Urinary bladder (tissue), 4 donors: Measurements from ENCODE around the gene MYH10. TPM values are rescaled to one million over a fixed set of nuclear protein-coding genes. Genes with fewer than 3 reads are reported as not detected.

Experiments
- DNase-seq: peaks from one replicate; pipeline ENCODE4 v3.0.0-alpha.2; 2015; ENCODE audit errors: extremely low spot score
- H3K27ac ChIP-seq: one replicate; pipeline ENCODE4 v1.5.1; 2013; ENCODE audit warnings: low read depth, mild to moderate bottlenecking, moderate library complexity
- H3K36me3 ChIP-seq: one replicate; pipeline ENCODE4 v1.6.1; 2013; ENCODE audit warnings: mild to moderate bottlenecking, moderate library complexity; ENCODE audit not compliant: insufficient read depth
- H3K4me1 ChIP-seq: one replicate; pipeline ENCODE4 v1.6.1; 2013; ENCODE audit warnings: mild to moderate bottlenecking, moderate library complexity; ENCODE audit not compliant: insufficient read depth
- H3K4me3 ChIP-seq: one replicate; pipeline ENCODE4 v1.5.1; 2013; ENCODE audit warnings: low read depth, low read length
- WGBS: extraction: QIAGEN DNeasy Blood & Tissue Kit; methylation state at CpG from one replicate; pipeline ENCODE4 v1.1.7; 2013; 5-methylcytosine and 5-hydroxymethylcytosine counted together
- polyA plus RNA-seq: library from polyadenylated mRNA; stranded (reverse); fragments of 200-250 nt; gene quantifications from one replicate; pipeline ENCODE4 v1.2.3, GENCODE V29; 2013
- total RNA-seq: library from RNA; depleted of rRNA; stranded (reverse); fragments of >200 nt; gene quantifications from one replicate; pipeline ENCODE4 v1.2.3, GENCODE V29; 2014
- donor health status: healthy with polysubstance abuse.
- donor health status: healthy.

Gene MYH10
- total and polyA plus RNA-seq, 2 donors: 21.5 to 152 TPM

DNA sequence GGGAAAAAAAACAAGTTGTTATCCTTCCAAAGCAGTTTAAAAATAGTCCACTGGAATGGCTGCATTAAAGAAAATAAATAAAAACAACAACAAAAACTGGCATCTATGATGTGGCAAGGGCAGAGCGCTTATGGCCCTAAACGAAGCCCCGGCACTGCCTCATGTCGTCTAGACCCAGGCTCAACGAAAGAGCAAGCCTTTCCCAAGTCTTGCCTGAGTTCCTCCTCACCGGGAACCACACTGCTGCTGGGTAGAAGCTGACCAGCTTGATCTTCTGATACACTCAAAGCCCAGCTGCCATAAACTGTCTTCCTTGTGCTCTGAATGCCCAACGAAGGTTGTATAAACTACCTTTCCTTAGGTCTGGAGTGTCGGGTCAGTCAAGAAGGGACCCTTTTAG, 157.9 kb downstream of the MYH10 start:
- 87% methylated on average over 8 of the region's 8 CpGs for WGBS
- Histone ChIP-seq H3K27ac (no peak overlapping the region), H3K4me3 (no peak overlapping the region), H3K36me3 (peaks cover 3% of the 10 kb centered on the region), H3K4me1 (no peaks in the 10 kb centered on the region)
- DNase-seq: no peak

DNA sequence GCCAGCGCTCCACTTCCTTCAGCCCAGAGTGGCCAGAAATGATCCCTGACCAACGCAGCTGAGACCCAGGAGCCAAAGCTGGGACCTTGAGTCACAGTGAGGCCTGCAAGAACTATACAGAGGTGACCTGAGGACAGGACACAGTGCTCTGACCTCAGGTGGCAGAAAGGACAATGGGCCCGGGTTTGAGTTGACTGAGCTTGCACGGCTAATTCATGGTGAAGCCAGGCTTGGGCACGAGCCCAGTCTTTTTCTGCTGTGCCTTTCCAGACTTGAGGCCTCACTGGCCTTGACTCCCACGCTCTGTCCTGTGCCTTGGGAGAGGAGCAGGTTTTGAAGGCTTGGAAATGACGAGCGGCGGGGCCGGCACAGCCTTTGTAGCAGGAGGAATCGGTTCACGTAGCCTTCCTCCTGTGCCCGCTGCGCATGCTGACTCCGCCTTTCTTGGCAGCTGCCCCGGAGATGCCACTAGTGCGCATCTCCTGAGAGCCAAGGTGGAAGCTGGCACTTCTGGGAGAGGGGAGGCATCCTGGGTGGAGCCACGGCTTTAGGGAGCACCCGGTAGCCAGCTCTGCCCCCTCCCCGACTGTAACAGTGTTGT, 160.0 kb downstream of the MYH10 start:
- Histone ChIP-seq H3K4me3 (no peak overlapping the region), H3K4me1 (peaks cover 1% of the 10 kb centered on the region), H3K27ac (no peak overlapping the region), H3K36me3 (peaks cover 3% of the 10 kb centered on the region)
- 69% methylated on average over 20 of the region's 20 CpGs for WGBS
- no peak for DNase-seq

GRCh38 chr17:8469964-8470363, 160.6 kb downstream of the MYH10 start:
- no peak overlapping the region for H3K4me3 ChIP-seq
- DNase-seq: no peak
- peaks cover 2% of the 10 kb centered on the region for H3K36me3 ChIP-seq
- peaks cover 1% of the 10 kb centered on the region for H3K4me1 ChIP-seq
- H3K27ac ChIP-seq: no peak overlapping the region
- WGBS: 61% methylated on average over 12 of the region's 12 CpGs

DNA sequence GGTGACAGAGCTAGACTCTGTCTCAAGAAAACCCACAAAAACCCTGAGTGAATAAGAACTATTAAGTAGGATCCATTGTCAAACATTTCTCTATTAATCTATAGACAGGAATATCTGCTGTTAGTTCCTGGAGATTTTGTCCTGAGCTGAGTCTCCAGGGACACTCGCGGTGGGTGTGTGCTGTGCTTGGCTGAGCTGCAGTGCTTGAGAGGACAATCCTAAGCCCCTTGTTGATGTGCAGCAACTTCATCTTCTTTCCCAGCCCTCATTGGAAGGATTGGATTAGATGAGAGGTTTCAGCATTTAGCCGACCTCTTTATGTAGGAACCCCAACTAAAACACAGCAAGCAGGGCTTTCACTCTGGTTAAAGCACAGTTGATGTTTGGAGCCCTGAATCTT, 161.5 kb downstream of the MYH10 start:
- 79% methylated on average over 3 of the region's 3 CpGs for WGBS

GRCh38 chr17:8468127-8468526, 162.4 kb downstream of the MYH10 start:
- 66% methylated on average over 9 of the region's 9 CpGs for WGBS
- Histone ChIP-seq H3K27ac (peak overlapping the region; percentile 39), H3K36me3 (no peaks in the 10 kb centered on the region), H3K4me1 (peaks cover 1% of the 10 kb centered on the region), H3K4me3 (no peak overlapping the region)
- DNase-seq: no peak

More for the DNA sequence above, 161.5 kb downstream of the MYH10 start:
- no peak overlapping the region for H3K4me3 ChIP-seq
- H3K4me1 ChIP-seq: peaks cover 1% of the 10 kb centered on the region
- no peak for DNase-seq
- no peak overlapping the region for H3K27ac ChIP-seq
- H3K36me3 ChIP-seq: no peaks in the 10 kb centered on the region

DNA sequence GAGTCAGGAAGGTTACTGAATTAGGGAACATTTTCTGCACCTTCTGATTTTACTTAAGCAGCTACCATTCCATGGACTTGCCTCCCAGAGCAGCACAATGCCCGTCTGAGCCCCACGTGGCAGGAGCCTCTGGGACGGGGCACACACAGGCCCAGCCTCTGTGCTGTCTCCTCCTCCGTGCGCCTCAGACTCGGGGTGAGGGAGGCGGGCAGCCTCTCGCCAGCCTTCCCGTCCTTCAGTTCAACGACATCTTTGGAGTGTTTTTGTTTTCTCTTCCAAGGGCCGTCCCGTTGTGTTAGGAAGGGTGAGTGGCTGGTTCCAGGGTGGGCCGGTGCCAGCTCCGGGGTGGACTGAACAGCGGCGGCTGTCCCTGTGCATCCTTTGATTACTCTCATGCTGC, 163.0 kb downstream of the MYH10 start:
- WGBS: 62% methylated on average over 16 of the region's 16 CpGs
- H3K27ac ChIP-seq: peak overlapping the region; percentile 2
- H3K4me3 ChIP-seq: no peak overlapping the region
- H3K4me1 ChIP-seq: peaks cover 1% of the 10 kb centered on the region
- DNase-seq: no peak
- H3K36me3 ChIP-seq: no peaks in the 10 kb centered on the region

- Histone ChIP-seq H3K4me3 (no peak overlapping the region), H3K27ac (no peak overlapping the region), H3K4me1 (peaks cover 1% of the 10 kb centered on the region), H3K36me3 (no peaks in the 10 kb centered on the region)
- 91% methylated on average over 21 of the region's 21 CpGs for WGBS
- no peak for DNase-seq
Observed at GRCh38 chr17:8466873-8467272, 163.7 kb downstream of the MYH10 start.

DNA sequence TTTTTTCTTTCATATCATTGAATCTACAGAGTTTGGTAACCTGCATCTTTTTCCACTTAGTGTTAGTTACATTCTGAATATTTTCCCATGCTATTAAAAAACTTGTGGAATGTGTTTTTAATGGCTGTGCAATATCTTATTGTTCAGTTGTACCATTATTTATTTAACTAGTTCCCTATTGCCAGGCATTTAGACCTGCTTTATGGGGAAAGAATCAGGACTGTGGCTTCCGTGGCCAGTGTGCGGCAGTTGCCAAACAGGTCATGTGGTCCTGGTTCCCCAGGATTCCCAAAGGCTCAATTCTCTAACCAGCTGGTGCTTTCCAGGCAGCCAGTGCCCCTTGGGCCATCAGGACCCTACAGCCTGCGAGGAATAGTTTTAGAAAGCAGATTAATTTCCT, 164.1 kb downstream of the MYH10 start:
- peaks cover 1% of the 10 kb centered on the region for H3K4me1 ChIP-seq
- H3K36me3 ChIP-seq: no peaks in the 10 kb centered on the region
- 77% methylated on average over 3 of the region's 3 CpGs for WGBS
- no peak overlapping the region for H3K4me3 ChIP-seq
- DNase-seq: no peak
- no peak overlapping the region for H3K27ac ChIP-seq

DNA sequence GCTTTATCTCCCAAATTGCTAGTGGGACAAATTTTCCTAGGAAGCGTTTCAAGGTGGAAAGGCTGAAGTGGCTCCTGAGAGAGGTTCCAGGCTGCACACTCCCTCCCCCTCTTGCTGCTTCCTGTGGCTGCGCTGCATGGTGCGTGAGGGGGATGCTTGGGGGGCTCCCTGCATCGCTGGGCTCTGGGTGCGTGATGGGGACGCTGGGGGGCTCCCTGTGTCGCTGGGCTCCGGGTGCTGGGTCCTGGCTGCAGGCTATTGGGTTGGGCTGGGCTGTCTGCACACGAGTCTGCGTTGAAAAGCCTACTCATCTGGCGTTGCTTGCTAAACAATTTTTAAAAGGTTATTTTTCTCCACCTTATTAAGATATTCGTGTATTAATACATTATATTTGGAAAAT, 164.8 kb downstream of the MYH10 start:
- no peaks in the 10 kb centered on the region for H3K36me3 ChIP-seq

DNA sequence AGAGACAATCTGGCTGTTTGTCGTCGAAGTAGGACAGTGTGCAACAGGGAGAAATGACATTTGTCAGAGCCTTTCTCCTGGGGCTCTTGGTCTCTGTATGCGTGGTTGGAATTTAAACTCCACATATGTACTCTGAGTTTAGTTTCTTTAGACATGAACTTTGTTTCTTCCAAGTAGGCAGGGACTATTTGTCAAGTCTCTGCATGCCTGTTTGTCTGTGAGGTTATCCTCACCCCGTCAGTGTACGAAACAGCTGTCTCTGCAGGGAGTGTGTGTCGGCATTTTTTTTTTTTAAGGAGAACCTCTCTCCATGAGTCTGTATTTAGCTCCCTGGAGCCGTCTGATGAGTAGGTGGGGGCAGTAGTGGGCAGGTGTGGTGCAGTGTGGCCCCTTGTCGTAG, 165.2 kb downstream of the MYH10 start:
- H3K36me3 ChIP-seq: no peaks in the 10 kb centered on the region
- H3K4me3 ChIP-seq: no peak overlapping the region
- H3K4me1 ChIP-seq: peaks cover 1% of the 10 kb centered on the region
- no peak for DNase-seq
- H3K27ac ChIP-seq: no peak overlapping the region
- WGBS: 47% methylated on average over 8 of the region's 8 CpGs

More for the DNA sequence above, 164.8 kb downstream of the MYH10 start:
- peaks cover 1% of the 10 kb centered on the region for H3K4me1 ChIP-seq
- WGBS: 59% methylated on average over 12 of the region's 12 CpGs
- H3K4me3 ChIP-seq: no peak overlapping the region
- DNase-seq: no peak
- no peak overlapping the region for H3K27ac ChIP-seq

DNA sequence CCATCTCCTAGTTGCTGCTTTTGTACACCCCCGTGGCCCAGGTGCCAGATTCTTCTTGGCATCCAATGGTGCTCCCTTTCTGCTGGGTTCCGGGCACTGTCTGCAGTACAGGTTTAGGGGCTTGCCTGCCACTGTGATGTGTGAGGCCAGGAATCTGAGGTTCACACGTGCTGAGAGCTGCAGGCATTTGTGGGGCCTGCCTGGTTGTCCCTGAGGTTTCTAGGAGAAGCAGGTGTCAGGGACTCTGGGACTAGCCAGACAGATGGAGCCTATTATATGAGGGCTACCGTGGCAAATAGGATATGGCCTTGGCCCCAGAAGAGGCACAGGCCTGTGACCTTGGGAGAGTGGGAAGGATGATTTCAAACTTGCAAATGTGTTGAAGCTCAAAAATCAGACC, 165.6 kb downstream of the MYH10 start:
- DNase-seq: no peak
- Histone ChIP-seq H3K4me3 (no peak overlapping the region), H3K36me3 (peaks cover 4% of the 10 kb centered on the region), H3K27ac (no peak overlapping the region), H3K4me1 (peaks cover 1% of the 10 kb centered on the region)
- WGBS: 49% methylated on average over 4 of the region's 4 CpGs

GRCh38 chr17:8463099-8463498, 167.4 kb downstream of the MYH10 start:
- peaks cover 1% of the 10 kb centered on the region for H3K4me1 ChIP-seq

GRCh38 chr17:8462564-8462963, 168.0 kb downstream of the MYH10 start:
- no peak for DNase-seq
- 70% methylated on average over 5 of the region's 5 CpGs for WGBS
- Histone ChIP-seq H3K4me3 (no peak overlapping the region), H3K4me1 (peaks cover 1% of the 10 kb centered on the region), H3K36me3 (peaks cover 6% of the 10 kb centered on the region), H3K27ac (no peak overlapping the region)

More at GRCh38 chr17:8463099-8463498, 167.4 kb downstream of the MYH10 start:
- no peak for DNase-seq
- Histone ChIP-seq H3K36me3 (peaks cover 6% of the 10 kb centered on the region), H3K4me3 (no peak overlapping the region), H3K27ac (no peak overlapping the region)
- WGBS: 67% methylated on average over 5 of the region's 5 CpGs

DNA sequence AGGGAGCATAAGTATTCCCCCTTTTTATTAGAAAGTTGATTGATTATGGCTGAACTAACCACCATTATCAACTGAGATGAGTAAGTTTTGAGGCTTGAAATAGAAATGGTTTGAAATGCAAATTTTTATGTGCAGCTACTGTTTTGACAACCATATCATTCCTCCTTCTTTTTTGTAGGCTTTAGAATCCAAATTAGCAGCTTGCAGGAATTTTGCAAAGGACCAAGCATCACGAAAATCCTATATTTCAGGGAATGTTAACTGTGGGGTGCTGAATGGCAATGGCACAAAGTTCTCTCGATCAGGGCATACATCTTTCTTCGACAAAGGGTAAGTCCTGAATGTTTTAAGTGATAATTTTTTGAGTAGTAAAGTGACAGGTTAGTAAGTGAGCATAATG, 170.7 kb downstream of the MYH10 start:
- Histone ChIP-seq H3K4me3 (no peak overlapping the region), H3K27ac (no peak overlapping the region), H3K4me1 (no peaks in the 10 kb centered on the region), H3K36me3 (peaks cover 8% of the 10 kb centered on the region)
- WGBS: 95% methylated on average over 3 of the region's 3 CpGs
- no peak for DNase-seq

DNA sequence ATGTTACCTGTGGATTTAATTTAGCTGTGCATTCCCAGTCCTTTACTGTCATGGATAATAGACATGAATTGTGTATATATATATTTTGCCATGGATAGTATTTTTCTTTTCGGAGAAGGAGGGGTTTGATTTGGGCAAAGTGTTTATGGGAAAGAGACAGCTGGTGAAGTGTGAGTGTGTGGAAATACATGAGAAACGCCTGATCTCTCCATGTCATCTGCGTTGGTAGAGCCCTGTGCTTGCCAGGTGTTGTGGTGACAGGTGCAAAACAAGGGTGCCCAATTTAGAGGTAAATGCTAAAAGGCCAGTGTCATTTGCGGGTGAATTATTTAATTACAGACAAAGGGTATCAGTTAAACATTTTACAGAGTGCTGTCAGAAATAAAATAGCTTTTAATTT, 171.4 kb downstream of the MYH10 start:
- DNase-seq: no peak
- Histone ChIP-seq H3K4me1 (no peaks in the 10 kb centered on the region), H3K27ac (no peak overlapping the region), H3K36me3 (peaks cover 8% of the 10 kb centered on the region), H3K4me3 (no peak overlapping the region)
- 91% methylated on average over 4 of the region's 4 CpGs for WGBS
